Measurements from ENCODE around the gene LHPP.

Gene LHPP

GRCh38 chr10:124611738-124612137 is 150.1 kb downstream of the LHPP start:
- no peak for DNase-seq

- DNase-seq: no peak
These were observed 151.2 kb downstream of the LHPP start for GRCh38 chr10:124612611-124613498.

GRCh38 chr10:124614003-124614659 is 152.5 kb downstream of the LHPP start:
- DNase-seq: no peak

GRCh38 chr10:124615259-124615658 is 153.6 kb downstream of the LHPP start:
- no peak for DNase-seq

- no peak for DNase-seq
These were observed 154.6 kb downstream of the LHPP start for GRCh38 chr10:124616040-124616835.

- DNase-seq: no peak
These were observed 155.2 kb downstream of the LHPP start for GRCh38 chr10:124616836-124617130.

- no peak for DNase-seq
These were observed 156.9 kb downstream of the LHPP start for GRCh38 chr10:124618470-124619073.

GRCh38 chr10:124619195-124619594 is 157.6 kb downstream of the LHPP start:
- peak in 1 of 2 experiments; percentile 28 for DNase-seq

- no peak for DNase-seq
These were observed 158.3 kb downstream of the LHPP start for GRCh38 chr10:124619802-124620490.

- peak in 1 of 2 experiments; percentile 54 for DNase-seq
These were observed 160.0 kb downstream of the LHPP start for GRCh38 chr10:124621637-124622036.

- no peak for DNase-seq
These were observed 160.5 kb downstream of the LHPP start for GRCh38 chr10:124622158-124622557.

- no peak for DNase-seq
These were observed 161.4 kb downstream of the LHPP start for GRCh38 chr10:124622866-124623536.

- no peak for DNase-seq
These were observed 162.4 kb downstream of the LHPP start for GRCh38 chr10:124624006-124624405.

GRCh38 chr10:124624466-124624865 is 162.8 kb downstream of the LHPP start:
- DNase-seq: no peak

- peak; percentile 35 to 51 for DNase-seq
These were observed 163.3 kb downstream of the LHPP start for GRCh38 chr10:124624895-124625294.

- no peak for DNase-seq
These were observed 164.2 kb downstream of the LHPP start for GRCh38 chr10:124625831-124626238.

- DNase-seq: no peak
These were observed 165.2 kb downstream of the LHPP start for GRCh38 chr10:124626759-124627380.

GRCh38 chr10:124627866-124628675 is 166.4 kb downstream of the LHPP start:
- no peak for DNase-seq

GRCh38 chr10:124628676-124629021 is 167.0 kb downstream of the LHPP start:
- no peak for DNase-seq

- no peak for DNase-seq
These were observed 167.8 kb downstream of the LHPP start for GRCh38 chr10:124629415-124629814.

GRCh38 chr10:124629842-124630241 is 168.2 kb downstream of the LHPP start:
- DNase-seq: no peak
